KMS-11 (cell line): ENCODE results near the gene DDX43.

Experiments used
- H2AFZ ChIP-seq: fragments of 200-600 bp; sonication (generic); 2 replicates; pipeline ENCODE4 v1.6.1; 2016; ENCODE audit warnings: antibody characterized with exemption, mixed run types, low read depth
- H3K27ac ChIP-seq: fragments of 200-600 bp; sonication (generic); 2 replicates; pipeline ENCODE4 v1.6.1; 2016; ENCODE audit warnings: mild to moderate bottlenecking, mixed run types
- H3K27me3 ChIP-seq: fragments of 200-600 bp; sonication (generic); 2 replicates; pipeline ENCODE4 v1.6.1; 2017; ENCODE audit warnings: mild to moderate bottlenecking, low read depth, mixed run types, moderate library complexity; ENCODE audit not compliant: insufficient read depth
- H3K36me3 ChIP-seq: fragments of 200-600 bp; sonication (generic); 2 replicates; pipeline ENCODE4 v1.6.1; 2017; ENCODE audit warnings: mild to moderate bottlenecking, mixed run types; ENCODE audit not compliant: insufficient read depth
- H3K4me1 ChIP-seq: fragments of 200-600 bp; sonication (generic); 2 replicates; pipeline ENCODE4 v1.6.1; 2016; ENCODE audit warnings: mild to moderate bottlenecking, low read depth, mixed run types; ENCODE audit not compliant: poor library complexity, severe bottlenecking
- H3K4me2 ChIP-seq: fragments of 200-600 bp; sonication (generic); 2 replicates; pipeline ENCODE4 v1.7.0; 2016; ENCODE audit warnings: mild to moderate bottlenecking, mixed run types
- H3K4me3 ChIP-seq: fragments of 200-600 bp; sonication (generic); IDR thresholded peaks from 2 replicates; pipeline ENCODE4 v1.6.1; 2017; ENCODE audit warnings: low read depth, low read length, mixed read lengths; ENCODE audit not compliant: insufficient read depth
- H3K79me2 ChIP-seq: fragments of 200-600 bp; sonication (generic); 2 replicates; pipeline ENCODE4 v1.6.1; 2016; ENCODE audit warnings: low read depth, mixed run types; ENCODE audit not compliant: insufficient read depth
- H3K9ac ChIP-seq: fragments of 200-600 bp; sonication (generic); 2 replicates; pipeline ENCODE4 v1.6.1; 2016; ENCODE audit warnings: mild to moderate bottlenecking, mixed run types
- H4K20me1 ChIP-seq: fragments of 200-600 bp; sonication (generic); 2 replicates; pipeline ENCODE4 v1.6.1; 2016; ENCODE audit warnings: mild to moderate bottlenecking, mixed run types; ENCODE audit not compliant: insufficient read depth
- TF ChIP-seq, protein P1 (sequence below): fragments of 200-600 bp; sonication (generic); conservative IDR thresholded peaks from 2 replicates; pipeline ENCODE4 v1.6.1; 2017; ENCODE audit warnings: low read depth, mild to moderate bottlenecking, antibody characterized with exemption, low read length, moderate library complexity, mixed read lengths

DDX43 gene

DNA sequence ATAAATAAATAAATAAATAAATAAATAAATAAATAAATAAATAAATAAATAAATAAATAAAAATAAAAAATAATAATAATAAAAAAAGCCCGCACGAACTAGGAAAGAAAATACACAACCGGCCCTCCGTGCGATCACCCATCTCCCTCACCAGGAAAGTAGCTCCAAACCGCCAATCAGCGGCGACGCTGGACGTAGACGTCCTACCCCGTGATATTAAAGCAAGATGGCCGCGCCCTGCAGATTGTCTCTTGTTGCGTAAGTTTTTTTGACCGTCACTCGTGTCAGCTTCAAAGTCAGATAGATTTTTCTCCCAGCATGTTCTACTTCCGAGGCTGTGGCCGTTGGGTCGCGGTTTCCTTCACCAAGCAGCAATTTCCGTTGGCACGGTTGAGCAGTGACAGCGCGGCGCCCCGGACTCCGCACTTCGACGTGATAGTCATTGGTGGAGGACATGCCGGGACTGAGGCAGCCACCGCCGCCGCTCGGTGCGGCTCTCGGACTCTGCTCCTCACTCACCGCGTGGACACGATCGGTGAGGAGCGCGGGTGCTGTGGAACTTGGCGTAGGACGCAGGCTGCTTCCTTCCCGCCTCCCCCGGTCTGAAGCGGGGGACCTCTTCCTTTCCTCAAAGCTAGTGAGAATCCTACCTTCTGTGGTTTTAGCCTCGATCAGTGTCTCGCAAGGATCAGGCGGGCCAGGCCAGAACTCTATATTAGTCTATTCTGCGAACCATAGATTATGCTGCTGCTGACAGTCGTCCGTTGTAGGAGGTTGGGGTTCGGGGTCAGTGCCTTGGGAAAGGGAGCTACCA is 67.1 kb downstream of the DDX43 start, which contains the start of gene MTO1:
MTO1 (plus strand) TSS at position 201 of the 814 bp plus-strand sequence; CDS start at position 319, 118 bp downstream.
- H4K20me1 ChIP-seq: no peaks in the 10 kb centered on the region
- no peaks in the 10 kb centered on the region for H3K27me3 ChIP-seq
- peak within 1 kb of the TSS; percentile 91 for H3K27ac ChIP-seq
- peak within 1 kb of the TSS; percentile 64 for H3K4me2 ChIP-seq
- peaks cover 47% of the 10 kb centered on the region for H3K4me1 ChIP-seq
- peaks cover 46% of the 10 kb centered on the region for H3K79me2 ChIP-seq
- H3K36me3 ChIP-seq: no peaks in the 10 kb centered on the region
- TF ChIP-seq, protein P1, sequence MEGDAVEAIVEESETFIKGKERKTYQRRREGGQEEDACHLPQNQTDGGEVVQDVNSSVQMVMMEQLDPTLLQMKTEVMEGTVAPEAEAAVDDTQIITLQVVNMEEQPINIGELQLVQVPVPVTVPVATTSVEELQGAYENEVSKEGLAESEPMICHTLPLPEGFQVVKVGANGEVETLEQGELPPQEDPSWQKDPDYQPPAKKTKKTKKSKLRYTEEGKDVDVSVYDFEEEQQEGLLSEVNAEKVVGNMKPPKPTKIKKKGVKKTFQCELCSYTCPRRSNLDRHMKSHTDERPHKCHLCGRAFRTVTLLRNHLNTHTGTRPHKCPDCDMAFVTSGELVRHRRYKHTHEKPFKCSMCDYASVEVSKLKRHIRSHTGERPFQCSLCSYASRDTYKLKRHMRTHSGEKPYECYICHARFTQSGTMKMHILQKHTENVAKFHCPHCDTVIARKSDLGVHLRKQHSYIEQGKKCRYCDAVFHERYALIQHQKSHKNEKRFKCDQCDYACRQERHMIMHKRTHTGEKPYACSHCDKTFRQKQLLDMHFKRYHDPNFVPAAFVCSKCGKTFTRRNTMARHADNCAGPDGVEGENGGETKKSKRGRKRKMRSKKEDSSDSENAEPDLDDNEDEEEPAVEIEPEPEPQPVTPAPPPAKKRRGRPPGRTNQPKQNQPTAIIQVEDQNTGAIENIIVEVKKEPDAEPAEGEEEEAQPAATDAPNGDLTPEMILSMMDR: no peak
- H3K9ac ChIP-seq: peak within 1 kb of the TSS; percentile 87
- no peak within 1 kb of the TSS for H3K4me3 ChIP-seq
- peak within 1 kb of the TSS; percentile 62 for H2AFZ ChIP-seq
